Mucosa of descending colon (tissue), 3 donors: ENCODE results near the gene KIFBP. TPM values are rescaled to one million over a fixed set of nuclear protein-coding genes. Genes with fewer than 3 reads are reported as not detected.
"Not testable (repeated sequence)": the region's sequence is repeated elsewhere in the genome, so short reads cannot be mapped to it uniquely, and the experiment has no call there.

Experiments
- ATAC-seq: fragments of 200-7000 bp; cut with Tn5 transposase; one replicate; pipeline ENCODE4 v1.9.1; 2020; ENCODE audit warnings: mild to moderate bottlenecking, moderate library complexity
- DNase-seq, 3 donors: peaks; one replicate each; pipeline ENCODE4 v3.0.0-alpha.2; 2020
- H3K36me3 ChIP-seq: fragments of 200-600 bp; one replicate; pipeline ENCODE4 v1.8.0; 2021; ENCODE audit warnings: low read depth, mild to moderate bottlenecking
- H3K4me1 ChIP-seq: fragments of 200-600 bp; one replicate; pipeline ENCODE4 v1.8.0; 2021; ENCODE audit warnings: low read depth, mild to moderate bottlenecking
- H3K4me3 ChIP-seq: fragments of 200-600 bp; one replicate; pipeline ENCODE4 v1.8.0; 2021; ENCODE audit warnings: mild to moderate bottlenecking
- H3K9me3 ChIP-seq: fragments of 200-600 bp; one replicate; pipeline ENCODE4 v1.8.0; 2021; ENCODE audit warnings: mild to moderate bottlenecking
- intact Hi-C, 2 donors: fragments of 100-400 bp; cut with DNase I in 1 of 2; cut with micrococcal nuclease in 1 of 2; formaldehyde crosslinking; loops; one replicate each; pipeline versions ENCODE4 v1.11.0 to v1.11.1; 2022; cut with DNase I, micrococcal nuclease
- long read RNA-seq, 2 donors: library from polyadenylated mRNA; unstranded; transcript quantifications; one replicate each; pipeline ENCODE4 v2.0.0, GENCODE V29; 2019 to 2021
- total RNA-seq, 3 donors: library from RNA; stranded (reverse); fragmentation: NEBNext Ultra II Directional in 2 of 3; extraction: Animal tissue kit (Norgen Biotek cat#: 25700) in 2 of 3; gene quantifications; one replicate each; pipeline versions ENCODE4 v1.2.1 to v1.2.4, GENCODE V29; 2021 to 2023
- TF ChIP-seq, protein P1 (sequence below): fragments of 200-600 bp; IDR thresholded peaks from one replicate; pipeline ENCODE4 v1.8.0; 2022; ENCODE audit warnings: antibody characterized with exemption, mild to moderate bottlenecking
- donor health status: DM: no; HTN: no; CAD: no; lungs with moderate emphysema.
- donor health status: DM: no; HTN: no; CAD: no.
- donor health status: DM: no; HTN: yes; CAD: no.

KIFBP gene, protein sequence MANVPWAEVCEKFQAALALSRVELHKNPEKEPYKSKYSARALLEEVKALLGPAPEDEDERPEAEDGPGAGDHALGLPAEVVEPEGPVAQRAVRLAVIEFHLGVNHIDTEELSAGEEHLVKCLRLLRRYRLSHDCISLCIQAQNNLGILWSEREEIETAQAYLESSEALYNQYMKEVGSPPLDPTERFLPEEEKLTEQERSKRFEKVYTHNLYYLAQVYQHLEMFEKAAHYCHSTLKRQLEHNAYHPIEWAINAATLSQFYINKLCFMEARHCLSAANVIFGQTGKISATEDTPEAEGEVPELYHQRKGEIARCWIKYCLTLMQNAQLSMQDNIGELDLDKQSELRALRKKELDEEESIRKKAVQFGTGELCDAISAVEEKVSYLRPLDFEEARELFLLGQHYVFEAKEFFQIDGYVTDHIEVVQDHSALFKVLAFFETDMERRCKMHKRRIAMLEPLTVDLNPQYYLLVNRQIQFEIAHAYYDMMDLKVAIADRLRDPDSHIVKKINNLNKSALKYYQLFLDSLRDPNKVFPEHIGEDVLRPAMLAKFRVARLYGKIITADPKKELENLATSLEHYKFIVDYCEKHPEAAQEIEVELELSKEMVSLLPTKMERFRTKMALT
- 10 to 100 TPM; 15.7 to 24.0 (median 19.5) TPM for total RNA-seq
- long read RNA-seq, donor 1, transcript KIF1BP-201 (7 exons, 2,544 nt): major isoform, 25 of 29 reads
- long read RNA-seq, donor 1, partial matches to known transcripts: 1 of 29 reads
- long read RNA-seq, donor 1, other reads (novel, unspliced or antisense): 3 of 29 reads
- long read RNA-seq, donor 2, transcript KIF1BP-201 (7 exons, 2,544 nt): major isoform, 7 of 12 reads
- long read RNA-seq, donor 2, partial matches to known transcripts: 3 of 12 reads
- long read RNA-seq, donor 2, other reads (novel, unspliced or antisense): 1 of 12 reads

DNA sequence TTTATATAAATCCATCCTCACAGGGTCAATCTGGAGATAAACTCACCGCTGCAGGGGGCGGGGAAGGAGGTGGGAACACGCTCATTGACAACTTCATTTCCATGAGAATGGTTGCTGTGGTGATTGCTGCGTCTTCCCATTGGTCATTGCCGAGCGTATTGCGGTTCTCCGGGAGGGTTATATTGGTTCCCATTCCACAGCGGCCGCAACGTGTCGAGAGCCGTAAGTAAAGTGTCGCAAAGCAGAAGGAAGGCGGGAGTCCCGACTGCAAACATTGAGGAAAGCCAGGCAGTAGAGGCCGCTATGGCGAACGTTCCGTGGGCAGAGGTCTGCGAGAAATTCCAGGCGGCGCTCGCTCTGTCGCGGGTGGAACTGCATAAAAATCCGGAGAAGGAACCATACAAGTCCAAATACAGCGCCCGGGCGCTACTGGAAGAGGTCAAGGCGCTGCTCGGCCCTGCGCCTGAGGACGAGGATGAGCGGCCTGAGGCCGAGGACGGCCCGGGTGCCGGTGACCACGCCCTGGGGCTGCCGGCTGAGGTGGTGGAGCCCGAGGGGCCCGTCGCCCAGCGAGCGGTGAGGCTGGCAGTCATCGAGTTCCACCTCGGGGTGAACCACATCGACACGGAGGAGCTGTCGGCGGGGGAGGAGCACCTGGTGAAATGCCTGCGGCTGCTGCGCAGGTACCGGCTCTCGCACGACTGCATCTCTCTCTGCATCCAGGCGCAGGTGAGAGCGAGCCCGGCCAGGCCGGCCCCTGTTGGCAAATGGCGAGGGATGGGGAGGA, at the start of gene KIFBP:
Gene KIFBP, plus strand, starts transcription at position 274 of the 787 bp plus-strand sequence. Its CDS starts 30 bp downstream, at position 304.
- TF ChIP-seq, protein P1, sequence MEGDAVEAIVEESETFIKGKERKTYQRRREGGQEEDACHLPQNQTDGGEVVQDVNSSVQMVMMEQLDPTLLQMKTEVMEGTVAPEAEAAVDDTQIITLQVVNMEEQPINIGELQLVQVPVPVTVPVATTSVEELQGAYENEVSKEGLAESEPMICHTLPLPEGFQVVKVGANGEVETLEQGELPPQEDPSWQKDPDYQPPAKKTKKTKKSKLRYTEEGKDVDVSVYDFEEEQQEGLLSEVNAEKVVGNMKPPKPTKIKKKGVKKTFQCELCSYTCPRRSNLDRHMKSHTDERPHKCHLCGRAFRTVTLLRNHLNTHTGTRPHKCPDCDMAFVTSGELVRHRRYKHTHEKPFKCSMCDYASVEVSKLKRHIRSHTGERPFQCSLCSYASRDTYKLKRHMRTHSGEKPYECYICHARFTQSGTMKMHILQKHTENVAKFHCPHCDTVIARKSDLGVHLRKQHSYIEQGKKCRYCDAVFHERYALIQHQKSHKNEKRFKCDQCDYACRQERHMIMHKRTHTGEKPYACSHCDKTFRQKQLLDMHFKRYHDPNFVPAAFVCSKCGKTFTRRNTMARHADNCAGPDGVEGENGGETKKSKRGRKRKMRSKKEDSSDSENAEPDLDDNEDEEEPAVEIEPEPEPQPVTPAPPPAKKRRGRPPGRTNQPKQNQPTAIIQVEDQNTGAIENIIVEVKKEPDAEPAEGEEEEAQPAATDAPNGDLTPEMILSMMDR: no peak
- no peaks in the 10 kb centered on the region for H3K9me3 ChIP-seq
- DNase-seq (peak; percentile 90 to 97 (median 93)), ATAC-seq (peak; percentile 99)
- H3K36me3 ChIP-seq: no peaks in the 10 kb centered on the region
- H3K4me3 ChIP-seq: peak within 1 kb of the TSS; percentile 89
- peaks cover 15% of the 10 kb centered on the region for H3K4me1 ChIP-seq
- intact Hi-C loops: no loop called here

DNA sequence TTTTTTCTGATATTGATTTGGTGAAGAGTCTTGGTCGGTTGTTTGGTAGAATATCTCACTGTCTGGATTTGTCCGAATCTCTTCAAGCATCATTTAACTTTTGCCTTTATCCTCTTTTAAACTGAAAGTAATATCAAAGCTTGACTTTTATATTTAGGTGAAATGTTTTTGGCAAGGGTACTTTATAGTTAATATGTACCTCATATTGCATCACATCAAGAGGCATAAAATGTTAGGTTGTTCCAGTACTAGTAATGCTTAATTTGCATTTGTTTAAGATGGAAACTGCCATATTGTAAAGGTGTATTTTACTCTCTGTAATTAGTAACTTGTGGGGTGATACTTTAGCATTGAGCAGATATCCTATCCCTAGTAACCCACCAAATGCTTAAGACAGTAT, 49.7 kb upstream of the KIFBP start:
- no peak overlapping the region for H3K4me3 ChIP-seq
- DNase-seq: no peak
- TF ChIP-seq, protein P1: no peak
- no peaks in the 10 kb centered on the region for H3K4me1 ChIP-seq
- intact Hi-C loops: no loop called here
- no peaks in the 10 kb centered on the region for H3K9me3 ChIP-seq
- no peaks in the 10 kb centered on the region for H3K36me3 ChIP-seq
- ATAC-seq: no peak

DNA sequence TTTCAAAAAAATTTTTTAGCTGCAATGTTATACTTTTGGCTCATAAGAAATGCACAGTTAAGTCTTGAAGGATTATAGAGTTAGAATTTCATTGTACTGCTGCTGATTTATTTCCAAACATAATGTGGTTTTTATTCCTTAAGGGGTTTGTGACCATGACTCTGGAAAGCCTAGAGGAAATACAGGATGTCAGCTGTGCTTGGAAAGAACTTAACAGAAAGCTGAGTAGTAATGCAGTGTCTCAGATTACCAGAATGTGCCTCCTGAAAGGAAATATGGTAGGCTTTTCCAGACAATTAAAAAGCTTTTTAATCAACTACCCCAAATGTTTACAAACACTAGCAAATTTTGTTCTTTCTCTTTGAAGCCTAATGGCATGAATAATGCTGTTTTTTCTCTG, 47.7 kb upstream of the KIFBP start:
- H3K36me3 ChIP-seq, H3K4me1 ChIP-seq, H3K4me3 ChIP-seq, H3K9me3 ChIP-seq, intact Hi-C loops, ATAC-seq, DNase-seq: not testable (repeated sequence)

DNA sequence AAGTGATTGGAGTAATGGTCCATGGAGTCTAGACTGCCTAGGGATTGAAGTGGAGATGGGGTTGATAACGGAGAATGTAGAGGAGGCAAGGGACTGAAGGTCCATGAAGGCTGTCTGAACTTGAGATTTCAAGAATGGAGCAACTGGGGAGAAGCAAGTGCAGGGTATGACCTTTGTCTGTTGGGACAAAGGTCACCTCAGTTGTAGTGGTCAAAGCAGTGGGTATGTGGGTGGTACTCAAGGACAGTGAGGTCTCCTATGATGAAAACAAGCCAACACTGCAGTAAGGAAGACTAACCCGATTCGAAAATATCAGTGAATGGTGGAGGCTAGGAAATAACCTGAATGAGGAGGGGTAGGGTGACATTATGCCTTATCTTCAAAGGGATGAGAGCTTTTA, 38.0 kb upstream of the KIFBP start:
- Histone ChIP-seq H3K36me3 (no peaks in the 10 kb centered on the region), H3K4me3 (no peak overlapping the region), H3K9me3 (no peaks in the 10 kb centered on the region), H3K4me1 (peaks cover 5% of the 10 kb centered on the region)
- DNase-seq (no peak), ATAC-seq (no peak)
- TF ChIP-seq, protein P1: no peak
- intact Hi-C loops: no loop called here

DNA sequence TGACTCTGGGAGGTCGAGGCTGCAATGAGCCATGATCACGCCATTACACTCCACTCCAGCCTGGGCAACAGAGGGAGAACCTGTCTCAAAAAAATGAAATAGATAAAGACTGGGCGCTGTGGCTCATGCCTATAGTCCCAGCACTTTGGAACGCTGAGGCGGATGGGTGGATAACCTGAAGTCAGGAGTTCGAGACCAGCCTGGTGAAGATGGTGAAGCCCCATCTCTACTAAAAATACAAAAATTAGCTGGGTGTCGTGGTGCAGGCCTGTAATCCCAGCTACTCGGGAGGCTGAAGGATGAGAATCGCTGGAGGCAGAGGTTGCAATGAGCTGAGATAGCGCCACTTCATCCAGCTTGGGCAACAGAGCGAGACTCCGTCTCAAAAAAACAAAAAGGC, 33.7 kb upstream of the KIFBP start:
- Histone ChIP-seq H3K36me3 (no peaks in the 10 kb centered on the region), H3K9me3 (no peaks in the 10 kb centered on the region), H3K4me1 (peaks cover 15% of the 10 kb centered on the region), H3K4me3 (no peak overlapping the region)
- DNase-seq: no peak
- intact Hi-C loops: no loop called here
- no peak for ATAC-seq
- TF ChIP-seq, protein P1: no peak
